WERI-Rb-1 (cell line): Measurements from ENCODE around the gene PNPLA3.
A peak's percentile ranks its signal among the peaks of the same experiment; 100 is the strongest.

Source experiments
- DNase-seq: peaks from one replicate; pipeline ENCODE4 v3.0.0-alpha.2; 2020
- H3K27ac ChIP-seq: fragments of 250-450 bp; sonication (Bioruptor Pico); 2 replicates; pipeline ENCODE4 v1.5.1; 2020; ENCODE audit warnings: mild to moderate bottlenecking, moderate library complexity
- H3K27me3 ChIP-seq: fragments of 250-450 bp; sonication (Bioruptor Pico); 2 replicates; pipeline ENCODE4 v1.5.1; 2021; ENCODE audit warnings: mild to moderate bottlenecking, low read depth, moderate library complexity; ENCODE audit not compliant: insufficient read depth, severe bottlenecking
- H3K36me3 ChIP-seq: fragments of 250-450 bp; sonication (Bioruptor Pico); 2 replicates; pipeline ENCODE4 v1.5.1; 2020; ENCODE audit warnings: mild to moderate bottlenecking, moderate library complexity
- H3K4me3 ChIP-seq: 2 replicates; pipeline ENCODE4 v1.5.1; 2011; ENCODE audit warnings: low read depth, mild to moderate bottlenecking, control low read depth, low read length
- H3K9me3 ChIP-seq: fragments of 250-450 bp; sonication (Bioruptor Pico); 2 replicates; pipeline ENCODE4 v1.5.1; 2021; ENCODE audit warnings: mild to moderate bottlenecking, moderate library complexity; ENCODE audit not compliant: severe bottlenecking
- TF ChIP-seq, protein P1 (sequence below): IDR thresholded peaks from 2 replicates; pipeline ENCODE4 v1.5.1; 2011; ENCODE audit warnings: low read depth, mild to moderate bottlenecking, control low read depth, inconsistent platforms, low read length

Gene PNPLA3

DNA sequence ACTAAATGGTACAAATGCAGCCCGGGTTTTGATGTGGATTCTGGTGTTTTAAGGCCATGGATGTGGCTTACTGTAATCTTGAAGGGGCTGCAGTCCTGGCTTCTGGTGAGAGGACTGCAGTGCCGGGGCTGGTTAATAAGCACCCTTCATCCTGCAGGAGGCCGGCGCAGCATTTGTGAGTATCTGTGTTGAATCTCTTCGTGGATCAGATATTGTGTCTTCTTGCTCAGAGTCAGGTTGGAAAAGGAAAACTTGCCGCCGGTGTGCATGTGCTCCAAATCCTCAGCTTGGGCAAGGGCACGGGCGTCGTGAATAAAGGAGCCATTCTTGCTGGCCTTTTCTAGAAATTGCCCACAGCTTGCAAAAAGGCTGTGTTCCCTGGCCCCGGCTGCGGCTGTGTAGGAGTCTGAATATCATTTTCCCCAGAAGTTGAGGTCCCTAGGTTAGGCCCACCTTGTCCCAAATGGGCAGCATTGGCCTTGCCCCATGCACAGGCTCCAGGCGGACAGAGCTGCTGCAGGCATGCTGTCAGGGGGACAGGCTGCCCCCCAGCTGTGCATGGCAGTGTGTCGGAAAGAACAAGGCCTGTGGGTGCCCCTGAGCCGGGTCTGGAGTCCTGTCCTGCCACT is 71.6 kb downstream of the PNPLA3 start:
- no peaks in the 10 kb centered on the region for H3K9me3 ChIP-seq
- TF ChIP-seq, protein P1, sequence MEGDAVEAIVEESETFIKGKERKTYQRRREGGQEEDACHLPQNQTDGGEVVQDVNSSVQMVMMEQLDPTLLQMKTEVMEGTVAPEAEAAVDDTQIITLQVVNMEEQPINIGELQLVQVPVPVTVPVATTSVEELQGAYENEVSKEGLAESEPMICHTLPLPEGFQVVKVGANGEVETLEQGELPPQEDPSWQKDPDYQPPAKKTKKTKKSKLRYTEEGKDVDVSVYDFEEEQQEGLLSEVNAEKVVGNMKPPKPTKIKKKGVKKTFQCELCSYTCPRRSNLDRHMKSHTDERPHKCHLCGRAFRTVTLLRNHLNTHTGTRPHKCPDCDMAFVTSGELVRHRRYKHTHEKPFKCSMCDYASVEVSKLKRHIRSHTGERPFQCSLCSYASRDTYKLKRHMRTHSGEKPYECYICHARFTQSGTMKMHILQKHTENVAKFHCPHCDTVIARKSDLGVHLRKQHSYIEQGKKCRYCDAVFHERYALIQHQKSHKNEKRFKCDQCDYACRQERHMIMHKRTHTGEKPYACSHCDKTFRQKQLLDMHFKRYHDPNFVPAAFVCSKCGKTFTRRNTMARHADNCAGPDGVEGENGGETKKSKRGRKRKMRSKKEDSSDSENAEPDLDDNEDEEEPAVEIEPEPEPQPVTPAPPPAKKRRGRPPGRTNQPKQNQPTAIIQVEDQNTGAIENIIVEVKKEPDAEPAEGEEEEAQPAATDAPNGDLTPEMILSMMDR: no peak
- H3K27me3 ChIP-seq: no peaks in the 10 kb centered on the region
- H3K4me3 ChIP-seq: no peak overlapping the region
- H3K27ac ChIP-seq: no peak overlapping the region
- peaks cover 67% of the 10 kb centered on the region for H3K36me3 ChIP-seq
- DNase-seq: no peak

DNA sequence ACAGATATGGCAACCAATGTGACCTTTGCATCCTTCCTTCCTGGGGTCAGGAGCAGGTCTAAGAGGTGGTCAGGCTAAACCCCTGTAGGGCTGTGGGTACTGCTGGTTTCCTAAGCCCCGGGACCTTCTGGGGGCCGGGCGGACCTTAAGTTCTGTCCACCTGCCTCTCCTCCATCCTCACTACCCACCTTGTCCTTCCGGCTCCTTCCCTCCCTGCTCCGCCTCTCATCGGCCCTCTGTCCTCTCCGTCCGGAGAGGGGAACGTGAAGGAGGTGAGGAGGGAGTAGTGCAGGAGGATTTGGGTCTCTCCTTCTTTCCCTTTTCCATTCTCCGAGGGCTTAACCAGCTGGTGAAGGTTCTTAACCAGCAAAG is 72.2 kb downstream of the PNPLA3 start:
- Histone ChIP-seq H3K36me3 (peaks cover 61% of the 10 kb centered on the region), H3K27me3 (no peaks in the 10 kb centered on the region), H3K27ac (no peak overlapping the region), H3K9me3 (no peaks in the 10 kb centered on the region), H3K4me3 (no peak overlapping the region)
- TF ChIP-seq, protein P1: no peak
- no peak for DNase-seq

DNA sequence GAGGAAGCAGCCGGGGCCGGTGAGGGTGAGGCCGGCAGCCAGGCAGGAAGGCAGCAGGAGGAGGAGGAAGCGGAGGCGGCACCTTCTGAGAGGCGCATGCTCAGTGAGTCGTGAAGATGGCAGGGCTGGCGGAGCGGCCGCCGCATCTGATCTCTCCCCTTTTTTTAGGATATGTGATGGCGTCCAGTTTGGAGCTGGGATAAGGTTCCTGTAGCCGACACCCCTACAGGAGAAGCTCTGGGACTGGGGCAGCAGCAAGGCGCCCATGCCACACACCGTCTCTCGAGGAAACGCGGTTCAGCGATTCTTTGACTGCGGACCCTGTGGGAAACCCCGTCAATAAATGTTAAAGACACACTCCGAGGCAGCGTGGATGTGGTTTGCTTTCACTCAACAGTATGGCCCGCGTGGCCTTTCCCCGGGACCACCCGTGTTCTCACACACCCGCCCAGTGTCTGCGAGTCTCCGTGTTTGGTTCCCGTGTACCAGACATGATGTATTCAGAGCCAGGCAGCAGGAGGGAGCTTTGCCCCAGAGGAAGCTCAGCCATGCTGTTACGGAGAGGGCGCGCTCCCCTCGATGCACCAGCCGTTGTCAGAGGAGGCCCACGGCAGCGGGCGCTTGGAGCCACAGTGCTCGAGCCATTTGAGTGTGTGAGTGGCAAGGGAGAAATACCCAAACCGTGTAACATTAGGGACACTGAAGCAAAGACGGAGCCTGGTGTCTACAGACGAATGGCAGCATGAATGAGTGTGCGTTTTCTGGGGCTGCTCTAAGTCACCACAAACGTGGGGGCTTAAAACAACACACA is 72.8 kb downstream of the PNPLA3 start:
- TF ChIP-seq, protein P1: no peak
- Histone ChIP-seq H3K27ac (peak overlapping the region; percentile 69), H3K27me3 (no peaks in the 10 kb centered on the region), H3K36me3 (peaks cover 55% of the 10 kb centered on the region), H3K4me3 (no peak overlapping the region), H3K9me3 (no peaks in the 10 kb centered on the region)
- DNase-seq: no peak

DNA sequence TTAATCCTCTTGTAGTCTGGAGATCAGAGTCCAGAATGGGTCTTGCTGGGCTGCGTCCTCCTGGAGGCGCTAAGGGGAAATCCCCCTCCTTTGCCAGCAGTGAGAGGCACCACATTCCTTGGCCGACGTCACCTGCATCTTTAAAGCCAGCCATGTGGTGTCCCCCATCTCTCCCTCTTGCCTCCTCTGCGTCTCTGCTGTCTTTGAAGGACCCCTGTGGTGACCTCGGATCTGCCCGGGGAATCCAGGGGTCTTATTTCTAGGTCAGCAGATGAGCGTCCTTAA is 73.3 kb downstream of the PNPLA3 start:
- Histone ChIP-seq H3K27ac (peak overlapping the region; percentile 69), H3K4me3 (no peak overlapping the region), H3K9me3 (no peaks in the 10 kb centered on the region), H3K27me3 (no peaks in the 10 kb centered on the region), H3K36me3 (peaks cover 50% of the 10 kb centered on the region)
- TF ChIP-seq, protein P1: peak; percentile 50
- DNase-seq: peak; percentile 76
